Measurements from ENCODE around the gene TEX14.

The TEX14 gene

GRCh38 chr17:58572846-58573245 lies 119.0 kb downstream of the TEX14 start:
- H3K27ac ChIP-seq, result no peak overlapping the region
- no peak for TF ChIP-seq Cebpa-rat (IDR thresholded peaks at IDR 0.05)
- H3K27me3 ChIP-seq, result no peaks in the 10 kb centered on the region
- peaks cover 0 to 27% (median 7%) of the 10 kb centered on the region in 10 experiments; a peak in 9 of 20 replicates for H3K4me1 ChIP-seq
- H3K9me3 ChIP-seq (replicated peaks in 1 of 11), result no peaks in the 10 kb centered on the region
- H3K9ac ChIP-seq, result no peak overlapping the region
- H4K20me1 ChIP-seq, result no peaks in the 10 kb centered on the region
- H3K4me2 ChIP-seq, result no peak overlapping the region
- H3K36me3 ChIP-seq, result no peaks in the 10 kb centered on the region
- no peak overlapping the region for H3K4me3 ChIP-seq

GRCh38 chr17:58570758-58571157 lies 121.1 kb downstream of the TEX14 start:
- Histone ChIP-seq H3K27me3 (no peaks in the 10 kb centered on the region), H3K4me2 (no peak overlapping the region), H3K9me3 (replicated peaks in 1 of 11) (no peaks in the 10 kb centered on the region), H3K4me3 (no peak overlapping the region), H3K27ac (no peak overlapping the region), H3K9ac (no peak overlapping the region), H4K20me1 (no peaks in the 10 kb centered on the region), H3K36me3 (no peaks in the 10 kb centered on the region), H3K4me1 (peaks cover 0 to 28% (median 7%) of the 10 kb centered on the region in 10 experiments; a peak in 9 of 20 replicates)
- no peak for TF ChIP-seq Cebpa-rat (IDR thresholded peaks at IDR 0.05)

GRCh38 chr17:58569196-58569595 lies 122.6 kb downstream of the TEX14 start:
- Histone ChIP-seq H3K36me3 (no peaks in the 10 kb centered on the region), H3K4me3 (no peak overlapping the region), H3K4me1 (peaks cover 9 to 29% (median 17%) of the 10 kb centered on the region in 10 experiments), H3K9ac (no peak overlapping the region), H3K4me2 (peak overlapping the region in 6 of 11 experiments; percentile 17 to 63 (median 44); a peak in 10 of 22 replicates), H3K9me3 (replicated peaks in 1 of 11) (no peaks in the 10 kb centered on the region), H3K27me3 (no peaks in the 10 kb centered on the region; a peak in 1 of 22 replicates), H4K20me1 (no peaks in the 10 kb centered on the region), H3K27ac (no peak overlapping the region)
- TF ChIP-seq Cebpa-rat (IDR thresholded peaks at IDR 0.05), result no peak

- Histone ChIP-seq H4K20me1 (no peaks in the 10 kb centered on the region), H3K4me2 (peak overlapping the region in 4 of 11 experiments; percentile 24 to 63 (median 46); a peak in 7 of 22 replicates), H3K27me3 (no peaks in the 10 kb centered on the region; a peak in 1 of 22 replicates), H3K27ac (no peak overlapping the region), H3K36me3 (no peaks in the 10 kb centered on the region), H3K4me3 (no peak overlapping the region), H3K9ac (no peak overlapping the region), H3K4me1 (peaks cover 14 to 32% (median 21%) of the 10 kb centered on the region in 10 experiments), H3K9me3 (replicated peaks in 1 of 11) (no peaks in the 10 kb centered on the region)
- TF ChIP-seq Cebpa-rat (IDR thresholded peaks at IDR 0.05), result no peak
Observed at GRCh38 chr17:58568044-58568799, 123.6 kb downstream of the TEX14 start.

- Histone ChIP-seq H3K4me3 (no peak overlapping the region), H3K4me2 (peak overlapping the region in 9 of 11 experiments; percentile 6 to 65 (median 51); a peak in 14 of 22 replicates), H3K27me3 (peaks cover 0 to 4% (median 0%) of the 10 kb centered on the region in 11 experiments; a peak in 1 of 22 replicates), H3K9ac (no peak overlapping the region), H4K20me1 (no peaks in the 10 kb centered on the region), H3K27ac (no peak overlapping the region), H3K9me3 (replicated peaks in 1 of 11) (no peaks in the 10 kb centered on the region), H3K36me3 (no peaks in the 10 kb centered on the region), H3K4me1 (peaks cover 14 to 32% (median 21%) of the 10 kb centered on the region in 10 experiments)
- TF ChIP-seq Cebpa-rat (IDR thresholded peaks at IDR 0.05), result no peak
Observed at GRCh38 chr17:58565389-58566311, 126.2 kb downstream of the TEX14 start.

GRCh38 chr17:58564971-58565370 lies 126.9 kb downstream of the TEX14 start:
- Histone ChIP-seq H3K4me1 (peaks cover 14 to 32% (median 21%) of the 10 kb centered on the region in 10 experiments), H3K27ac (no peak overlapping the region), H3K27me3 (peaks cover 0 to 9% (median 0%) of the 10 kb centered on the region in 11 experiments; a peak in 2 of 22 replicates), H3K9ac (no peak overlapping the region), H3K9me3 (replicated peaks in 1 of 11) (no peaks in the 10 kb centered on the region), H3K36me3 (no peaks in the 10 kb centered on the region), H3K4me3 (no peak overlapping the region), H3K4me2 (peak overlapping the region in 9 of 11 experiments; percentile 6 to 65 (median 51); a peak in 13 of 22 replicates), H4K20me1 (no peaks in the 10 kb centered on the region)
- no peak for TF ChIP-seq Cebpa-rat (IDR thresholded peaks at IDR 0.05)

GRCh38 chr17:58564243-58564642 lies 127.6 kb downstream of the TEX14 start:
- Histone ChIP-seq H4K20me1 (no peaks in the 10 kb centered on the region), H3K4me3 (no peak overlapping the region), H3K9me3 (replicated peaks in 1 of 11) (no peaks in the 10 kb centered on the region), H3K27ac (no peak overlapping the region), H3K9ac (no peak overlapping the region), H3K4me1 (peaks cover 14 to 29% (median 20%) of the 10 kb centered on the region in 10 experiments), H3K27me3 (peaks cover 0 to 9% (median 0%) of the 10 kb centered on the region in 11 experiments; a peak in 2 of 22 replicates), H3K4me2 (peak overlapping the region in 7 of 11 experiments; percentile 15 to 66 (median 51); a peak in 11 of 22 replicates), H3K36me3 (no peaks in the 10 kb centered on the region)
- TF ChIP-seq Cebpa-rat (IDR thresholded peaks at IDR 0.05), result no peak

- TF ChIP-seq Cebpa-rat (IDR thresholded peaks at IDR 0.05), result no peak
Observed at GRCh38 chr17:58560511-58560910, 131.3 kb downstream of the TEX14 start.

More at GRCh38 chr17:58560511-58560910, 131.3 kb downstream of the TEX14 start:
- H3K4me3 ChIP-seq, result no peak overlapping the region
- peaks cover 28 to 36% (median 34%) of the 10 kb centered on the region in 10 experiments for H3K4me1 ChIP-seq
- H3K9ac ChIP-seq, result no peak overlapping the region
- peaks cover 0 to 18% (median 0%) of the 10 kb centered on the region in 11 experiments; a peak in 4 of 22 replicates for H3K27me3 ChIP-seq
- H4K20me1 ChIP-seq, result peaks cover 0 to 4% (median 0%) of the 10 kb centered on the region in 11 experiments; a peak in 2 of 22 replicates
- H3K9me3 ChIP-seq (replicated peaks in 1 of 11), result no peaks in the 10 kb centered on the region
- H3K4me2 ChIP-seq, result no peak overlapping the region
- H3K27ac ChIP-seq, result no peak overlapping the region
- H3K36me3 ChIP-seq, result no peaks in the 10 kb centered on the region

All from BLaER1 treated with 17β-estradiol and CSF1 and Interleukin-3, amounts not matched to agents 10 nM and 100 nM (cell line).